Hematopoietic multipotent progenitor cell treated with erythropoietin and hydrocortisone succinate and interleukin-3 and kit ligand, for 6 days (in vitro differentiated cells): ENCODE results near the gene ARHGEF10L.
"Not testable (repeated sequence)": the region's sequence is repeated elsewhere in the genome, so short reads cannot be mapped to it uniquely, and the experiment has no call there.

Source experiments
- DNase-seq: peaks from one replicate; pipeline ENCODE4 v3.0.0-alpha.2; 2015

ARHGEF10L gene

GRCh38 chr1:17723684-17724083 lies 184.2 kb downstream of the ARHGEF10L start:
- DNase-seq, result no peak

- no peak for DNase-seq
Measured at GRCh38 chr1:17724150-17724549, 184.7 kb downstream of the ARHGEF10L start.

- DNase-seq, result no peak
Measured at GRCh38 chr1:17725084-17725719, 185.7 kb downstream of the ARHGEF10L start.

GRCh38 chr1:17725811-17726582 lies 186.5 kb downstream of the ARHGEF10L start:
- DNase-seq, result no peak

- no peak for DNase-seq
Measured at GRCh38 chr1:17728123-17728712, 188.7 kb downstream of the ARHGEF10L start.

- DNase-seq, result no peak
Measured at GRCh38 chr1:17729248-17729647, 189.8 kb downstream of the ARHGEF10L start.

GRCh38 chr1:17729909-17730308 lies 190.4 kb downstream of the ARHGEF10L start:
- no peak for DNase-seq

GRCh38 chr1:17731460-17731859 lies 192.0 kb downstream of the ARHGEF10L start:
- no peak for DNase-seq

GRCh38 chr1:17732475-17732874 lies 193.0 kb downstream of the ARHGEF10L start:
- DNase-seq, result no peak

GRCh38 chr1:17733661-17734060 lies 194.2 kb downstream of the ARHGEF10L start:
- no peak for DNase-seq

GRCh38 chr1:17734609-17735008 lies 195.1 kb downstream of the ARHGEF10L start:
- DNase-seq, result no peak

- DNase-seq, result no peak
Measured at GRCh38 chr1:17735348-17735747, 195.8 kb downstream of the ARHGEF10L start.

GRCh38 chr1:17735793-17736192 lies 196.3 kb downstream of the ARHGEF10L start:
- DNase-seq, result no peak

- DNase-seq, result no peak
Measured at GRCh38 chr1:17736625-17737024, 197.1 kb downstream of the ARHGEF10L start.

- DNase-seq, result no peak
Measured at GRCh38 chr1:17739050-17739449, 199.6 kb downstream of the ARHGEF10L start.

GRCh38 chr1:17741052-17741451 lies 201.6 kb downstream of the ARHGEF10L start:
- DNase-seq, result no peak

- no peak for DNase-seq
Measured at GRCh38 chr1:17742583-17742982, 203.1 kb downstream of the ARHGEF10L start.

- no peak for DNase-seq
Measured at GRCh38 chr1:17743008-17743647, 203.6 kb downstream of the ARHGEF10L start.

GRCh38 chr1:17743925-17744324 lies 204.4 kb downstream of the ARHGEF10L start:
- DNase-seq, result no peak

GRCh38 chr1:17744666-17745478 lies 205.4 kb downstream of the ARHGEF10L start:
- no peak for DNase-seq

GRCh38 chr1:17745479-17745955 lies 206.0 kb downstream of the ARHGEF10L start:
- no peak for DNase-seq

GRCh38 chr1:17746281-17746680 lies 206.8 kb downstream of the ARHGEF10L start:
- DNase-seq, result not testable (repeated sequence)

GRCh38 chr1:17746920-17747319 lies 207.4 kb downstream of the ARHGEF10L start:
- DNase-seq, result no peak
